ENCODE data around the gene CACNB1.
"Not testable (repeated sequence)": the region's sequence is repeated elsewhere in the genome, so short reads cannot be mapped to it uniquely, and the experiment has no call there.

Gene CACNB1

DNA sequence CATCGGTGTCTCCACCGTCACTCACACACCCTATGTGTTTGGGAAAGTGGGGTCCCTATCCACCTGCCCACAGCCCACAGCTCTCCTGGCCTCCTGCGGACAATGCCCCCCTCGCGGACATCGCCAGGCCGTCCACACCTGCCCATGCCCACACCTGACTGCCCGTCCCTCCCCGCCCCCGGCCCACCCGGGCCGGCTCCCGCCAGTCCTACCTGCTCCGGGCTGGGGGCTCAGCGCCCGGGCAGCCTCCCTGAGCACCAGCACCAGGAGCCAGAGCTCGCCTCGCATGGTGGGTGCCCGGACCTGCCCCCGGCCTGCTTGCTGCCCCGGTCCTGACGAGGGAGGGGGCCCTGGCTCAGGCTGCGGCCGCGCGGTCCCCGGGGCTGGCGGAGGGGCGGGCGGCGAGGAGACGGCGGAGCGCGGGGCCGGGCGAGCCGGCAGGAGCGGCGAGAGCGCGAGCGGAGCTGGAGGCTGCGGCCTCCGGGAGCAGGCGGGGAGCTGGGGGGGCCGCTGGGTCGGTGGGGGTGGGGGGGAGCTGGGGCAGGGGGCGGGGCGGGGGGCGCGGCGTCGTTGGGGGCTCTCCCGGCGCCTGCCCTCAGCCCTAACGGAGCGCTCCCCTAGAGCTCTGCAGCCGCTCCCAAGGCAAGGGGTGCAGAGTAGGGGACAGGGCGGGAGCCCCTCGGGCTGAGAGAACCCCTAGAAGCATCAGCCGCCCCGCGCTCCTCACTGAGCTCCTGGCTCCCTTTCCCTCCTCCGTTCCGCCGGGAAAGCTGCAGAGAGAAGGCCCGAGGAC is 46.1 kb downstream of the CACNB1 start, which contains the start of gene PLXDC1:
Gene PLXDC1 (minus strand): TSS at position 488 of the 793 bp plus-strand sequence. CDS start 200 bp downstream, at position 288.
- DNase-seq (ENCODE audit: low read depth): no peak

GRCh38 chr17:39150795-39151149 is 46.7 kb downstream of the CACNB1 start:
- no peak for DNase-seq (ENCODE audit: low read depth)

- no peak for DNase-seq (ENCODE audit: low read depth)
Measured at GRCh38 chr17:39150104-39150634, 47.3 kb downstream of the CACNB1 start.

- DNase-seq (ENCODE audit: low read depth): no peak
Measured at GRCh38 chr17:39147221-39148185, 50.0 kb downstream of the CACNB1 start.

GRCh38 chr17:39146273-39146672 is 51.2 kb downstream of the CACNB1 start:
- DNase-seq (ENCODE audit: low read depth): no peak

GRCh38 chr17:39145143-39145542 is 52.3 kb downstream of the CACNB1 start:
- no peak for DNase-seq (ENCODE audit: low read depth)

- no peak for DNase-seq (ENCODE audit: low read depth)
Measured at GRCh38 chr17:39144416-39144840, 53.0 kb downstream of the CACNB1 start.

DNA sequence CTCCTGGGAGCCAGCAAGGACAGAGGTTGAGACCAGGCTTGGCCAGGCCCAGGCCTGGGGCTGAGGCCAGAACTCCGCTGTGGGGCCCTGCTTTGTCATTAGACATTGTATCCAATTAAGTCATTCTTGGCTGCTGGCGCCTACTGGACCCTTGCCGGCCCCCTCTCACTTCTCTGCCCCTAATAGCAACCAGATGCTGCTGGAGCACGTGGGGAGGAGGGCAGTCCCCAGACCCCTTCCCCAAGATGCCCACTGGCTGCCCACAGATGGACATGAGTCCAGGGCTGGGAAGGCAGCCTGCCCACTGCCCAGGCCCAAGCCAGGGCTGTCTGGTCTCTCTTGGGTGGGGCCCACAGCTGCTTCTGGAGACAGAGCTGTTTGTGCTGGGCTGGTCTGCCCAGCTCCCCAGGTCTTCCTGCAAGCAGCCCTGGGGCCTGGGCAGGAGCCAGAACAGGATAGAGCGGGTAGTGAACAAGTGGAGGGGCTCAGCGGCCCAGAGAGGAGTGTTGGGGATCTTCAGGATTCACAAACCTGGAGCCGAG is 53.8 kb downstream of the CACNB1 start:
- no peak for DNase-seq (ENCODE audit: low read depth)

GRCh38 chr17:39141915-39142664 is 55.4 kb downstream of the CACNB1 start:
- no peak for DNase-seq (ENCODE audit: low read depth)

- no peak for DNase-seq (ENCODE audit: low read depth)
Measured at GRCh38 chr17:39141294-39141693, 56.2 kb downstream of the CACNB1 start.

- no peak for DNase-seq (ENCODE audit: low read depth)
Measured at GRCh38 chr17:39139561-39139960, 57.9 kb downstream of the CACNB1 start.

DNA sequence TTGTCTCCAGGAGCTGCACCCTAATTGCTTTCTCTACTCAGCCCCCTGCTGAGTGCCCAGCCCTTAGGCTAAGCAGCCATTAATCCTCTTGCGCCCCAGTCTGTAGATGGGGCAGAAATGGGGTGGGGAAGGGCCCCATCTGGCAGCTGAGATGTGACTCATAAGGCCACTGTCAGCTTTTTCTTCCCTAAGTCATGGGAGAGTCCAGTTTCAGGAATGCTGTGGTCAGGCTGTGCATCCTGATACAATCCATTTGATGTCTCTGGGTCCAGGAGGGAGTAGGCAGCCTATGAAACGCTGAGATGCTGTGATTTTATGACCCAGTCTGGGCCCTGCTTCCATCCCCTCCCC is 58.3 kb downstream of the CACNB1 start:
- DNase-seq (ENCODE audit: low read depth): no peak

DNA sequence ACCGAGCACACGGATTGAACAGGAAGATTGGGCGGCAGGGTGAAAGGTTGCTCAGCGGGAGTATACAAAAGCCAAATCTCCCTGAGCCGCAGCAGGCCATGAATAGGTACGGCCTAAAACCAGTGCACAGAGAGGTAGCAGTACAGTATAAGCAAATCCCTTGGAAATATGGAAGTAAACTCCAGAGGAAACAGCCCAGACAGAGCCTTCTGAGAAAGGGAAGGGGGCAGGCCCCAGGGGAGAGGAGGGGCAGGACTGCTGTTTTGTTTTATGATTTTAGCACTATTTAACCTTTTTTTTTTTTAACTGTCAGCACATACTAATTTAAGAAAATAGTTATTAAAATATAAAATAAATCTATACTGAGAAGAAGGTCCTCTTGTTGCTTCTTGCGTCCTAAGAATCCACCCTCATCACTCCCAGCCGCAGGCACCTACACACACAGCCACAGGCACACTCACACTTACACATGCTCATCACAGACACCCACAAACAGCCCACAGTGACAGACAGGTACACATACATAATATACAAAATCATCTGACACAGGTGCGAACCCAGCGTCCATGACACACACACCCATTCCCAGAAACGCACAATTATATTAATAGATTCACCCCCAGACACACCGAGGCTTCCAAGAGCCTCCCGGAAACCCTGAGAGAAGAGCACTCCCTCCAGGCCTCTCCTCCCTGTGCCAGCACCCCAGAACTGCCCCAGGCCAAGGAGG is 58.9 kb downstream of the CACNB1 start:
- DNase-seq (ENCODE audit: low read depth): no peak

GRCh38 chr17:39134878-39135277 is 62.6 kb downstream of the CACNB1 start:
- DNase-seq (ENCODE audit: low read depth): no peak

DNA sequence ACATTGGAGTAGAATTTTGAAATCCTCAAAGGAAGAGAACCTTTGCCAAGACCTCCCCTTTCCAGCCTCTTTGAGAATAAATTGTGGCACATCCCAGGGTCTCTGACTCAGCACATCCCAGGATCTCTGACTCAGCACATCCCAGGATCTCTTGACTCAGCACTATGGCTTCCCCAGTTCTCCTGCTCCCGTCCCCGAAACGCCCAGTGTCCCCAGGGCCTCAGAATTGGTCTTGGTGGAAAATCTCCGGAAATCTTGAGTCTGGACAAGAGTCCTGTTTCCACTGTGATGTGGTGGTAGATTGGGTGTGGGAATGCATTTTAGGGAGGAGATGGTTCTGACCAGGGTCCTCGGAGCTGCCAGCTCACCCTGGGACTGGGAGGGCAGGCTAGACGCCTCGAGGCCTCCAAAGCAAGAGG is 65.3 kb downstream of the CACNB1 start:
- DNase-seq (ENCODE audit: low read depth): no peak

GRCh38 chr17:39131616-39132015 is 65.9 kb downstream of the CACNB1 start:
- no peak for DNase-seq (ENCODE audit: low read depth)

GRCh38 chr17:39130205-39130604 is 67.3 kb downstream of the CACNB1 start:
- no peak for DNase-seq (ENCODE audit: low read depth)

DNA sequence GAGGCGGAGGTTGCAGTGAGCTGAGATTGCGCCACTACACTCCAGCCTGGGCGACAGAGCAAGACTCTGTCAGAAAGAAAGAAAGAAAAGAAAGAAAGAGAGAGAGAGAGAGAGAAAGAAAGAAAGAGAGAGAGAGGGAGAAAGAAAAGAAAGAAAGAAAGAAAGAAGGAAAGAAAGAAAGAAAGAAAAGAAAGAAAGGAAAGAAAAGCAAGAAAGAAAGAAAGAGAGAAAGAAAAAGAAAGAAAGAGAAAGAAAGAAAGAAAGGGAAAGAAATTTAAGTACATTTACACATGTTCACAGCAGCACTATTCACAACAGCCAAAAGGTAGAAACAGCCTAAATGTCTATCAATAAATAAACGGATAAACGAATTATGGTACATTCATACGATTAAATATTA is 67.9 kb downstream of the CACNB1 start:
- DNase-seq (ENCODE audit: low read depth): not testable (repeated sequence)

DNA sequence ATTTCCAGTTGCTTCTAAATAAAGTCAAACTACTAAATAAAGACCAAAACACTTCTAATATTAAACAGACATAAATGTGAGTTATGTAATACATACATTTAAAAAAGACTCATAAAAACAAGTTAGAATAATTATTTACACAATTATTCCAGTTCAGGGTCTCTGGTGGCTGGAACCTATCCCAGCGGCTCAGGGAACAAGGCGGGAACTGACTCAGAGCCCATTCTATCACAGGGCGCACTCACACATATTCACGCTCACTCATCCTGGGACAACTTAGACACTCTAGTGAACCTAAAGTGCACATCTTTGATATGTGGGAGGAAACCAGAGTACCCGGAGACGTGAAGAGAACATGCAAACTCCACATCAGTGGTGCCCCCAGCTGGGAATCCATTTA is 71.0 kb downstream of the CACNB1 start:
- no peak for DNase-seq (ENCODE audit: low read depth)

DNA sequence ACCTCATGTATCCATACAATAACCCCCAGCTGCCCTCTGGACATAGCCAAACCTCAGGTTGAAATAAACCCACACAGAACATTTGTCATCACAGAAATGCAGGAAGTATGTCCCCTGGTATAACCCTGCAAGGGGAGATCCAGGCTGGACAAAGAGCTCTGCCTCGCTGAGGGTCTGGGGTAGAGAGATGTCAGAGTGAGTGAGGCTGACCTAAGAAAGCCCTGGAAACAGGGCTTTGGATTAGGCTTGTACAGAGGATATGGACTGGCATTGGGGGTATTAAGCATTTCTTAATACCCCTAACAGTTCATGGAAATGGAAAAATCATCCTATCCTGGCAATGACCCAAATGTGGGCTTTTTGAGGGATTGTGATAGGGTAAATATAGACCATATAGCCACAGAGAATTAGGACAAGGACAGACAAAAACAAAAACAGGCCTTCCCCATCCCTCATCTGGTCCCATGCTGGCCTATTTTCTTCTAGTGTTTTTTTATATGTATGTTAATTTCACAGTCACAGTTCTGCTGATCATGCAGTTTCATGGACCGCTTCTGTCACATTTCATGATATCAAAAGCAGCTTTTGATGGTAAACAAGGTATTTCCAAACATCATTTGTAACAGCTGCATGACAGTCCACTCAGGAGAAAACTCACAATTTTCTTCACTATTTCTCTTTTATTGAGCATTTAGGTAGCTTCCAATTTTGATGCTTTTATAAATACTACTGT is 72.2 kb downstream of the CACNB1 start:
- DNase-seq (ENCODE audit: low read depth): no peak
